ENCODE results near the gene ANKS6. TPM values are rescaled to one million over a fixed set of nuclear protein-coding genes. Genes with fewer than 3 reads are reported as not detected.

ANKS6 gene
- total and polyA plus RNA-seq, 2 donors: 8.8 to 18.3 TPM

DNA sequence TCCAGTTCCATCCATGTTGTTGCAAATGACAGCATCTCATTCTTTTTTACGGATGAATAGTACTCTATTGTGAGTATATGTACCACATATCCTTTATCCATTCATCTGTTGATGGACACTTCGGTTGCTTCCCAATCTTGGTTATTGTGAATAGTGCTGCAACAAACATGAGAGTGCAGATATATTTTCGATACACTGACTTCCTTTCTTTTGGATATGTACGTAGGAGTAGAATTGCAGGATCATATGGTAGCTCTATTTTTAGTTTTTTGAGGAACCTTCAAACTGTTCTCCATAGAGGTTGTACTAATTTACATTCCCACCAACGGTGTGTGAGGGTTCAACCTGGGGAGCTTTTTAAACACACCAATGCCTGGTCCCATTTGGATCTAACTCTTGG lies 33.4 kb upstream of the ANKS6 start:
- Histone ChIP-seq H3K27ac (ENCODE audit: low read depth) (no peak overlapping the region), H3K4me3 (ENCODE audit: low read depth, low read length) (no peak overlapping the region), H3K4me1 (ENCODE audit: insufficient read depth) (no peaks in the 10 kb centered on the region), H3K36me3 (ENCODE audit: insufficient read depth) (no peaks in the 10 kb centered on the region)
- WGBS: 91% methylated on average over 5 of the region's 5 CpGs
- DNase-seq (ENCODE audit: extremely low spot score): no peak

DNA sequence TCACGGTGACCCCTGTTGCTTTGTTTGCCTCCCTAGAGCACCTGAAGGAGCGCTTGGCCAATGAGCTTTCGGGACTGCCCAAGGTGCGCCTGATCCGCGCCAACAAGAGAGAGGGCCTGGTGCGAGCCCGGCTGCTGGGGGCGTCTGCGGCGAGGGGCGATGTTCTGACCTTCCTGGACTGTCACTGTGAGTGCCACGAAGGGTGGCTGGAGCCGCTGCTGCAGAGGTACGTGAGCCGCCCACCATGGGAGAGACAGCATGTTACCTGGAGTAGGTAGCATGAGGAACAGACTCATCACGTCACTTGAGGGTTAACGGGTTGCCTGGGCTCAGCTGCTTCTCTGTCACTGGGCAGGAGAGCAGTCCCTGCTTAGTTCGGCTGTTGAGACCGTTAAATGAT lies 30.4 kb upstream of the ANKS6 start:
- WGBS: 94% methylated on average over 20 of the region's 20 CpGs
- no peaks in the 10 kb centered on the region for H3K4me1 ChIP-seq (ENCODE audit: insufficient read depth)

DNA sequence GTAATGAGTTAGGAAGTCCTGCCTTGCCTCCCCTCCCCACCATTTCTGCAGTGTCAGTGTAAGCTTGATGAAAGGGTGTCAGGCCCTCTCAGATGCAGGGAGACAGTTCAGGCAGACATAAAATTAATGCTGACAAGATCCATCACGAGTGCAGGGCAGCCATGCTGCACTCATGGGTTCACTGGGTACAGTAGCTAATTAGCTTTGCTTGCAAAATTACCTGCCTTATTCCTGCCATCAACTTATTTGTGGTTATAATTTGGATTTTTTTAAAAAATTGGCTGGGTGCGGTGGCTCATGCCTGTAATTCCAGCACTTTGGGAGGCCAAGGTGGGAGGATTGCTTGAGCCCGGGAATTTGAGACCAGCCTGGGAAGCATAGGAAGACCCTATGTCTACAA lies 29.1 kb upstream of the ANKS6 start:
- no peak overlapping the region for H3K27ac ChIP-seq (ENCODE audit: low read depth)
- no peaks in the 10 kb centered on the region for H3K36me3 ChIP-seq (ENCODE audit: insufficient read depth)
- no peak for DNase-seq (ENCODE audit: extremely low spot score)
- no peak overlapping the region for H3K4me3 ChIP-seq (ENCODE audit: low read depth, low read length)
- WGBS: 84% methylated on average over 3 of the region's 3 CpGs
- H3K4me1 ChIP-seq (ENCODE audit: insufficient read depth): no peaks in the 10 kb centered on the region

More for the DNA sequence above, 30.4 kb upstream of the ANKS6 start:
- Histone ChIP-seq H3K27ac (ENCODE audit: low read depth) (no peak overlapping the region), H3K36me3 (ENCODE audit: insufficient read depth) (no peaks in the 10 kb centered on the region), H3K4me3 (ENCODE audit: low read depth, low read length) (no peak overlapping the region)
- DNase-seq (ENCODE audit: extremely low spot score): no peak

DNA sequence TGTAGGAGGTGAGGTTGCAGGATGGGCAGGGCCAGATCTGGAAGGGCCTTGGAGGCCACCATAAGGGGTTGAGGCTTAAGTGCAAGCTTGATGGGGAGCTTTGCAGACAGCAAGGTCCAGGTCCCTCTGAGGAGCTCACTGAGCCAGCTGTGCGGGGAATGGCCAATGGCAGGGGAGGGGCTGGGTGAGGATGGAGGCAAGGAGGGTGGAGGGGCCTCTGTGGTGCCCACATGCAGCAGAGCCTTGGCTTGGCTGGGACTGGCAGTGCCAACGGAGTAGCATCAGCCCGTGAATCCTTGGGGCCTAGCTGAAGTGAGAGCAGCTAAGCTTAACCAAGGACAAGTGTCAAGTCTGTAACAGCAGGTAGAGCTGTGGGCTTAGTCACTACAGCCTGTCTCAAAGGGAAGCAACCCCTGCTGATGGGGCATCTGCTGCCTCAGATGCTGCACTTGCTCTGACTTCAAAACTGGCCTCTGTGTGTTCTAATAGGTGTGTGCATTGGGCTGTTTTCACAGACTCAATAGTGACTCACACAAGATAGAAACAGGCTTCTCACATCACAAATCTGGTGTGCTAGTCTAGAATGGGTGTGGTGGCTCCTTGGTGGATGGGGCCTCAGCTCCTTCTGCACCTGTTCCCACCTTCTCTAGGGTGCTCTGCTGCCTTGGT lies 27.4 kb upstream of the ANKS6 start:
- no peak for DNase-seq (ENCODE audit: extremely low spot score)
- Histone ChIP-seq H3K27ac (ENCODE audit: low read depth) (no peak overlapping the region), H3K4me1 (ENCODE audit: insufficient read depth) (no peaks in the 10 kb centered on the region), H3K36me3 (ENCODE audit: insufficient read depth) (no peaks in the 10 kb centered on the region), H3K4me3 (ENCODE audit: low read depth, low read length) (no peak overlapping the region)
- WGBS: 95% methylated on average over 3 of the region's 3 CpGs

DNA sequence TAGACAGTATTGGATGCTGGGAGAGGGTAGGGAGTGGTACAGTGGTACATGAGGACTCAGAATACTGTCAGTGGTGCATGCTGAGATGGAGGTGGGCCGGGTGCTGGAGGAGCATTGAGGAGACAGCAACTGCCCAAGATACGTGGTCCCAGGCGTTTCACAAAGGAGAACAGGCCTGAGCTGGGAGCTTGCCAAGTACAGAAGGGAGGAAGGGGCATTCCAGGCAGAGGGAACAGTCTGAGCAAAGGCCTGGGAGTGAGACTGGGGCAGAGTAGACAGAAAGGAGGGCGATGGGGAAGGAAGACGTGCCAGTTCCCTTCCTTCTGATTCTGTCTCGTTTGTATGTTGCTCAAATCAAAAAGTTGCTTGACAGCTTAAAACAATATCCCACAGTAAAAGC lies 26.3 kb upstream of the ANKS6 start:
- no peak overlapping the region for H3K4me3 ChIP-seq (ENCODE audit: low read depth, low read length)
- H3K36me3 ChIP-seq (ENCODE audit: insufficient read depth): no peaks in the 10 kb centered on the region
- 90% methylated on average over 6 of the region's 6 CpGs for WGBS
- no peak for DNase-seq (ENCODE audit: extremely low spot score)
- H3K27ac ChIP-seq (ENCODE audit: low read depth): no peak overlapping the region
- H3K4me1 ChIP-seq (ENCODE audit: insufficient read depth): no peaks in the 10 kb centered on the region

DNA sequence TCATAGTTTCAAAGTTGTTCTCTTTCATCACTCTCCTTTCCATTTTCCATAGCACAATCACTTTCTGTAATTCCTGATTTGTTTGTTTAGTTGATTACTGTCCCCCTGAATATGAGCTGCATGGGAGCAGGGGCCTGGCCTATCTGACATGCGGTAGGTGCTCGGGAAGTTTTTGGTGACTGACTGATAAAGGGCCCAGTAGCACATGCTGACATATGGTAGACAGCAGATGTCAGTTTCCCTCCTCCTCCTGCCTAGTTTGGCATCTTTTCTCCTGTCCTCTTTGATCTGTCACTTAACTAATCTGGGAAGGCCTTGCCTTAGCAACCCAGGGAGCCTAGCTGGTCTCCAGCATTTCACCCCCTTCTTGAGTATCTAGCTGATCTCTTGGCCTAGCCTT lies 25.5 kb upstream of the ANKS6 start:
- H3K27ac ChIP-seq (ENCODE audit: low read depth): no peak overlapping the region
- 92% methylated on average over 2 of the region's 2 CpGs for WGBS
- no peak overlapping the region for H3K4me3 ChIP-seq (ENCODE audit: low read depth, low read length)
- H3K36me3 ChIP-seq (ENCODE audit: insufficient read depth): no peaks in the 10 kb centered on the region
- no peak for DNase-seq (ENCODE audit: extremely low spot score)
- H3K4me1 ChIP-seq (ENCODE audit: insufficient read depth): no peaks in the 10 kb centered on the region

DNA sequence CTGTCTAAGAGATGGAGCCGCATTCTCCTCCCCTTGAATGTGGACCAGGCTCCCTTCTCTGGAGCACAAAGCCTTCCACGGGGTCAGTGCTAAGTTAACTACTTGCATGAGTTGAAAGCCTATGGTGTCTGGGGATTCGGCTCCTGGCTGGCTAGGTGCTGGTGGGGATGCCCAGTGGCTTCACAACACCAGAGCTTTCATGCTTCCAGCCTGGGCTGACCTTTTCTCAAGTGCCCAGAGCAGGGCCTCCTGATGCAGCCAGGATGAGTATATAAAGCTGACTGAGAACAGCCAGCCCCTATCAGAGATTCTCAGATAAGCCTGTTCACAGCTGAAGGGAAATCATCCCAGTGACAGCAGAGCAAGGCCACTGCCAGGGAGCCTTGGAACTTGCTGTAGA lies 22.9 kb upstream of the ANKS6 start:
- DNase-seq (ENCODE audit: extremely low spot score): no peak
- Histone ChIP-seq H3K4me1 (ENCODE audit: insufficient read depth) (no peaks in the 10 kb centered on the region), H3K36me3 (ENCODE audit: insufficient read depth) (no peaks in the 10 kb centered on the region), H3K27ac (ENCODE audit: low read depth) (no peak overlapping the region), H3K4me3 (ENCODE audit: low read depth, low read length) (no peak overlapping the region)
- 98% methylated on average over 3 of the region's 3 CpGs for WGBS

DNA sequence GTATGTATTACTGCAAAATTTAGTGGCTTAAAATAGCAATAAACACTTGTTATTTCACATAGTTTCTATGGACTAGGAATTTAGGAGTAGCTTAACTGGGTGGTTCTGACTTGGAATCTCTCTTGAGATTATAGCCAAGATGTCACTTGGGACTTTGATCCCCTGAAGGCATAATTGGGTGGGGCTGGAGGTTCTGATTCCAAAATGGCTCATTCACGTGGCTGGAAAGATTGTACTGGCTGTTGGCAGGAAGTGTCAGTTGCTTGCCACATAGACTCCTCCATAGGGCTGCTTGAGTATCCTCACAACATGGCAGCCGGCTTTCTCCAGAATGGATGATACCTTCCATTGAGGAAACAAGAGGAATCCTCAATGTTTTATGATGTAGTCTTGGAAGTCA lies 22.4 kb upstream of the ANKS6 start:
- H3K36me3 ChIP-seq (ENCODE audit: insufficient read depth): no peaks in the 10 kb centered on the region
- no peak overlapping the region for H3K4me3 ChIP-seq (ENCODE audit: low read depth, low read length)
- H3K4me1 ChIP-seq (ENCODE audit: insufficient read depth): no peaks in the 10 kb centered on the region
- no peak for DNase-seq (ENCODE audit: extremely low spot score)
- 85% methylated on average over 2 of the region's 2 CpGs for WGBS
- no peak overlapping the region for H3K27ac ChIP-seq (ENCODE audit: low read depth)

DNA sequence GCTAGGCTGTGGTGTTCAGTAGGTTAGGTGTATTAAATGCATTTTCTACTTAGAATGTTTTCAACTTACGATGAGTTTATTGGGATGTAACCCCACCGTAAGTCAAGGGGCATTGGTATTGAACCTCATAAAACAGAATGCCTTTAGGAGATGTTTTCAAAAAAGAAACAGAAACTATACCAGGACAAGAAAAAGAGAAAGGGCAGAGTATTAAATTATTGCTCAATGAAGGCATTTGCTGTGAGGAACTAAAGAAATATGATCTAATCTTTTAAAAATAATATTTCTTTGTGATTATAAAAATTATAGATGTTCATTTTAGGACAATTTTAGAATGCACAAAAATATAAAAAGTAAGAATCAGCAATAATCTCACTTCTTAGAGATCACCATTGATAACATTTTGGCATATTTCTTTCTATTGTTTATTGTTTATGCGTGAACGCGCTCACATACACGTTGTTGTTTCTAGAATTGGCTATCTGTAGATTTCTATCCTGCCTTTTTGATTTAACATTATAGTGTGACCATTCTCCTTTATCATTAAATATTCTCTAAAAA lies 19.1 kb upstream of the ANKS6 start:
- DNase-seq (ENCODE audit: extremely low spot score): no peak
- 80% methylated on average over 6 of the region's 6 CpGs for WGBS
- Histone ChIP-seq H3K36me3 (ENCODE audit: insufficient read depth) (no peaks in the 10 kb centered on the region), H3K4me3 (ENCODE audit: low read depth, low read length) (no peak overlapping the region), H3K4me1 (ENCODE audit: insufficient read depth) (no peaks in the 10 kb centered on the region), H3K27ac (ENCODE audit: low read depth) (no peak overlapping the region)

DNA sequence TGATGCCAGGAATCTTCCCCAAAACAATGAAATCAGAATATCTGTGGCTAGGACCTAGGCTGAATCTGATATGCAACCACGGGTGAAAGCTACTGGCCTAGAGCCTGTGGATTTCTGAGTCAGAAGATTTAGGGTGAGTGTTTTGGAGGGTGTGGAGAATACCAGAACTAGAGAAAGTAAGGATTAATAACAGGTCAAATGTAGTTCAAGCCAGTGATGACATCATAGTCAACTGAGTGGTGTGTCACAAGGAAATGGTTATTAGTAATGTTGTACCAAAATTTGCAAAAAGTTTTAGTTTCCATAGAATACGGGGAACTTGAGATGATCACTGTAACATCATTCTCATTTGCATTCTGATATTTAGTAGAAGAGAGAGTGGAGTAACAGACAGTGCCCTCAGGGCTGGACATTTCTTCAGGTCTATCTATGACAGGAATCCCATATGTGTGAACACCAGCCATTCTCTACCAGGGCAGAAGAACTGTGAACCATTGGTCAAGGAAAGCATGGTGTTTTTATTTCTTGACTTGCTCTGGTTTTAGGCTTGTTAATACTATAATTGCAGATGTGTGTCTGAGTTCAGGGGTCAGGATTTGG lies 14.8 kb upstream of the ANKS6 start:
- 59% methylated on average over 2 of the region's 2 CpGs for WGBS
- no peak overlapping the region for H3K4me3 ChIP-seq (ENCODE audit: low read depth, low read length)
- no peaks in the 10 kb centered on the region for H3K36me3 ChIP-seq (ENCODE audit: insufficient read depth)
- H3K4me1 ChIP-seq (ENCODE audit: insufficient read depth): peaks cover 2% of the 10 kb centered on the region
- no peak overlapping the region for H3K27ac ChIP-seq (ENCODE audit: low read depth)
- no peak for DNase-seq (ENCODE audit: extremely low spot score)

DNA sequence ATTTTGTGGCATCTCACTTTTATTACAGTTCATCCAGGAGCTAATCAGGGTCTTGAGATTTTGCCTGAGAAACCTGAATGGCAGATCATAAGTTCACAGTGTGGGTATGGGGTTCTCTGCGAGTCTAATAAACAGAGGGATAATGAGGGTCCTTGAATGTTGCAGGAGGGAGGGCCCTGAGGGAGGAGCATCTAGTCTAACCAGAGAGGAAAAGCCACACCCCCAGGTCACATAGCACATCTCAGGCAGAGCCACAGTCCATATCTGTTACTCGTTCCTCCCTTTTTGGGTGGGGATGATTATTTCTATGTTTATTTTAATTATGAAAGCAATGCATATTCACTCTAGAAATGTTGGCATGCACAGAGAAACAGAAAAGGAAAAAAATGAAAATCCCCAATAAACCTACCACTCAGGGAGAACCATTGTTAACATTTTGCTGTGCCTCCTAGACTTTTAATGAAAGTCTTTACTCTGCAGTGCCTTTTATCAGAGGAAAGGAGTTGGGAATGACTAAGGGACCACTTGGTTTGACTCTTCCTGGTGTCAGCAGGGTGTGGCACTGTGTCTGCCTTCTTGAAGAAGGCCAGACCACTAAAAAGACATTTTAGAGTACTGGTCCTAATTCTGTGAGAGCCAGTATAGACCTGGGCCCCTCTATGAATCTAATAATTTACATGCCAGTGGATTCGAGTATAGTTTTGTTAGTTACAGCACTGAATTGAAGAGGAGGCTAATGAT lies 13.9 kb upstream of the ANKS6 start:
- no peak overlapping the region for H3K27ac ChIP-seq (ENCODE audit: low read depth)
- 53% methylated on average over 3 of the region's 3 CpGs for WGBS

DNA sequence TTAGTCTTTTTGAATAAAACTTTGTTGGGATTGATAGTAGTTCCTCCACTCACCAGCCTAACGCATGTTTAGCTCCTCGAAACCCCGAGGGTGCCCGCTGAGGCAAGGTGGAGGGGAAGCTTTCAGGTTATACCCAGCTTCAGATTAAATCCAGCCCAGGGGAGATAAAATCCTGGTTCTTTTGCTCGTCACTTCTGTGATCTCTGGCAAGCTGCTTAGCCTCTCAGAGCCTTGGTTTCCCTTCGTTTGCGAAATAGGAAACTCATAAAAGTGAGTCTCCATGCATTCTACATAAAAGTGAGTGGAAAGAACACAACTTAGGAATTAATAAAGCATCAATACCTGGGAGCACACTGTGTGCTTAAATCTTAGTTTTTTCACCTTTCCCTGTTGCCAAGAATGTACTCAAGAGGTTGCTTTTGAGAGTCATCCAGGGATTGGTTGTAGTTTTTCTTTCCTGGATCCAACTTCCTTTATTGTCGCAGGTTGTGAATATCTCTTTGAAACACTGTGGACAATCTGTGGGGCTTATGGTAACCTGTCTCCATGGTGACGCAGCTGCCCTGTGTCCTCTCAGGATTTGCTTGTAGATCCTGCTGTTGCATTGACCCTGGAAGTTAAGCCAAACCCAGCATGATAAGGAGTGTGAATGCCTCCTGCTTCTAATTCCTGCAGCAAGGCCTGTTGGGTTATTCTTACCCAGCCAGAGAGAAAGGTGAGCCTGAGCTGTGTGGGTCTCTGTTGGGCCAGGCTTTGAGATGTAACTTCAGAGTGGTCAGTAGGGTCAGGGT lies 13.2 kb upstream of the ANKS6 start:
- 82% methylated on average over 9 of the region's 9 CpGs for WGBS
- Histone ChIP-seq H3K4me3 (ENCODE audit: low read depth, low read length) (no peak overlapping the region), H3K27ac (ENCODE audit: low read depth) (no peak overlapping the region), H3K36me3 (ENCODE audit: insufficient read depth) (no peaks in the 10 kb centered on the region), H3K4me1 (ENCODE audit: insufficient read depth) (peaks cover 2% of the 10 kb centered on the region)
- DNase-seq (ENCODE audit: extremely low spot score): no peak

More for the DNA sequence above, 13.9 kb upstream of the ANKS6 start:
- no peak for DNase-seq (ENCODE audit: extremely low spot score)
- peaks cover 2% of the 10 kb centered on the region for H3K4me1 ChIP-seq (ENCODE audit: insufficient read depth)
- H3K36me3 ChIP-seq (ENCODE audit: insufficient read depth): no peaks in the 10 kb centered on the region
- H3K4me3 ChIP-seq (ENCODE audit: low read depth, low read length): no peak overlapping the region

DNA sequence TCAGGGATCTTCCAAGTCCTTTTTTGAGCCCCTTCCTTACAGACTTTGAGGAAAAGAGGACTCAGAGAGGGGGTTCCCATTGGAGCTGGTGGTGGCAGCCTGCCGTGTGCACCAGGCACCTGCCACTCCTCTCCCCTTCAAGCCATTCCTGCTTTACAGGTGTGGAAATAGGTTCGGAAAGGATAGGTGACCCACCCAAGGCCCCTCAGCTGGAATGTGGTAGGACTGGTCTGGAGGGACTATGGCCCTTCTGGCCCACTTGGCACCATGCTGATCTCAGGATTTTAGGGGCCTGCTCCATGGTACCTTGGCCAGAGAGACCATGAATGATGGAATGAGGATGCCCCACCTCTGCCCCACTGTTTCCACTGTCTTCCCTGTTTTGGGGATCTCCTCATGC lies 12.5 kb upstream of the ANKS6 start:
- Histone ChIP-seq H3K4me1 (ENCODE audit: insufficient read depth) (peaks cover 2% of the 10 kb centered on the region), H3K4me3 (ENCODE audit: low read depth, low read length) (no peak overlapping the region)
- WGBS: 95% methylated on average over 2 of the region's 2 CpGs

More for the DNA sequence above, 12.5 kb upstream of the ANKS6 start:
- no peak for DNase-seq (ENCODE audit: extremely low spot score)
- Histone ChIP-seq H3K27ac (ENCODE audit: low read depth) (no peak overlapping the region), H3K36me3 (ENCODE audit: insufficient read depth) (no peaks in the 10 kb centered on the region)

Data from urinary bladder (tissue), 4 donors.